Measurements from ENCODE around the gene RNPEPL1.
A peak's percentile ranks its signal among the peaks of the same experiment; 100 is the strongest.
"Not testable (repeated sequence)": the region's sequence is repeated elsewhere in the genome, so short reads cannot be mapped to it uniquely, and the experiment has no call there.

RNPEPL1 gene

DNA sequence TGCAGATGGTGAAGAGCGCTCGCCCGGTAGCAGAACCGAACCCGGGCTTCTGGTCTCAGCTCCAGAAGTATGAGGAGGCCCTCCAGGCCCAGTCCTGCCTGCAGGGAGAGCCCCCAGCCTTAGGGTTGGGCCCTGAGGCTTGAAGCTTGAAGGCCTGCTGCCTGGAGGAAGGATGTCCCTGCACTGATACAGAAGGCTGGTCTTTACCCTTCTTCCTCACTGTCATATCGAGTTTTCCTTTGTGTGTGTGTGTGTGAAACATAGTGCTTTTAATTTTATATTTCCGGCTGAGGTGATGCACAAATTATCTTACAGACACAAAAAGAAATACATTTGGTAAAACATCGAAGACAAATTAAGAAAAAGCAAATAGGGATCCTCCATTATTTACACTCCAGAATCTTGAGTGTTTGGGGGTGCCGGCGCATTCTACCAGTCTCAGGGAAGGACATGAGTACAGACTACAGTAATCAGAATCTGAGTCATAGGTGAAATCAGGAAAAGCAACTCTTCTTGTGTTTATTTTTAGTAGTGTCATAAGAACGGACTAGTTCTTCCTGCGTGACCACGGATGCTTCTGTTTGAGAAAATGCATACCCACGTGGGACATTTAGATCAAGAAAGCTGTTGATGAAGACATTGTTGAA lies 6.8 kb upstream of the RNPEPL1 start:
- Mint-ChIP-seq H3K36me3 (ENCODE audit: low read depth) (peaks cover 13% of the 10 kb centered on the region), H3K4me1 (peaks cover 42% of the 10 kb centered on the region), H3K4me3 (peak overlapping the region; percentile 82), H3K9me3 (no peaks in the 10 kb centered on the region), H3K27me3 (ENCODE audit: low read depth, poor library complexity) (peaks cover 8% of the 10 kb centered on the region), H3K27ac (no peak overlapping the region)
- no peak for DNase-seq
- TF ChIP-seq, protein P1, sequence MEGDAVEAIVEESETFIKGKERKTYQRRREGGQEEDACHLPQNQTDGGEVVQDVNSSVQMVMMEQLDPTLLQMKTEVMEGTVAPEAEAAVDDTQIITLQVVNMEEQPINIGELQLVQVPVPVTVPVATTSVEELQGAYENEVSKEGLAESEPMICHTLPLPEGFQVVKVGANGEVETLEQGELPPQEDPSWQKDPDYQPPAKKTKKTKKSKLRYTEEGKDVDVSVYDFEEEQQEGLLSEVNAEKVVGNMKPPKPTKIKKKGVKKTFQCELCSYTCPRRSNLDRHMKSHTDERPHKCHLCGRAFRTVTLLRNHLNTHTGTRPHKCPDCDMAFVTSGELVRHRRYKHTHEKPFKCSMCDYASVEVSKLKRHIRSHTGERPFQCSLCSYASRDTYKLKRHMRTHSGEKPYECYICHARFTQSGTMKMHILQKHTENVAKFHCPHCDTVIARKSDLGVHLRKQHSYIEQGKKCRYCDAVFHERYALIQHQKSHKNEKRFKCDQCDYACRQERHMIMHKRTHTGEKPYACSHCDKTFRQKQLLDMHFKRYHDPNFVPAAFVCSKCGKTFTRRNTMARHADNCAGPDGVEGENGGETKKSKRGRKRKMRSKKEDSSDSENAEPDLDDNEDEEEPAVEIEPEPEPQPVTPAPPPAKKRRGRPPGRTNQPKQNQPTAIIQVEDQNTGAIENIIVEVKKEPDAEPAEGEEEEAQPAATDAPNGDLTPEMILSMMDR (IDR thresholded peaks at IDR 0.05), result no peak

DNA sequence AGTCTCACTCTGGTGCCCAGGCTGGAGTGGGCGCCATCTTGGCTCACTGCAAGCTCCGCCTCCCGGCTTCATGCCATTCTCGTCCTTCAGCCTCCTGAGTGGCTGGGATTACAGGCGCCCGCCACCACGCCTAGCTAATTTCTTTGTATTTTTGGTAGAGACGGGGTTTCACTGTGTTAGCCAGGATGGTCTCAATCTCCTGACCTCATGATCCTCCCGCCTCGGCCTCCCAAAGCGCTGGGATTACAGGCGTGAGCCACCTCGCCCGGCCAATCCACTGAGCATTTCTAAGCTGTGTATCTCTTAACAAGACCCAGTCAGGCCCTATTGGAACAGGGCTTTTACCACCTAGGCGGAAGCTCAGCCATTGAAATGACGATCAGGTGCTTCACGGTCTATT lies 5.1 kb upstream of the RNPEPL1 start:
- H3K27ac Mint-ChIP-seq, H3K4me3 Mint-ChIP-seq, DNase-seq, H3K9me3 Mint-ChIP-seq: not testable (repeated sequence)
- H3K27me3 Mint-ChIP-seq (ENCODE audit: low read depth, poor library complexity), result peaks cover 22% of the 10 kb centered on the region
- H3K4me1 Mint-ChIP-seq, result peaks cover 46% of the 10 kb centered on the region
- peaks cover 12% of the 10 kb centered on the region for H3K36me3 Mint-ChIP-seq (ENCODE audit: low read depth)

DNA sequence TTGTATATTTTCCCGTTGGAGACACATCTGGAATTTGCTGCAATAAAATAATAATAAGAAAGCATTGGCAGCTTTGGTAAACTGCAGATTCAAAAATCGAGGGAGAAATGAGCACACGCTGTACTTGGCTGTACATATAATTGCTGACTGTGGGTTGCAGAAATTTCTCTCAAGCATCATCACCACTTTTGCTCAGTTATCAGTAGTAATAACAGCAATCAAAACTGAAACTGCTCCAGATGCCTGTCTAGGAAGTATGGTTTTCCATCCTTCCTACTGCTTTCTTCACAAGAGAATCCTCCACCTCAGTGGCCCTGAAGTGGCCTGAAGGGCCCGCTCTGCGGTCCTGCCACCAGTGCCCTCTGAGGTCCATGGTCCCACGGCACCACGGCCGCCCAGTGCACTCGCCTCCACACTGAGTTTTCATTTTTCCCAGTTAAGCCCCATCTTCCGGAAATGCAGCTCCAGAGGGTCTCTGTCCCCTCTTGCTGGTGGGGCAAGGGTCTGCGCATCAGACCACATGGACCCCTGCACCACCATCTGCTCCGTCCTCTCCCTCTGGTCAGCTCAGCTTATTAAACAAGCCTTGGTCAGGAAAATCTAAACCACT lies 4.2 kb upstream of the RNPEPL1 start:
- H3K27ac Mint-ChIP-seq, result no peak overlapping the region
- peaks cover 39% of the 10 kb centered on the region for H3K4me1 Mint-ChIP-seq
- no peak overlapping the region for H3K4me3 Mint-ChIP-seq
- no peak for DNase-seq
- H3K9me3 Mint-ChIP-seq, result no peaks in the 10 kb centered on the region
- TF ChIP-seq, protein P1 (IDR thresholded peaks at IDR 0.05), result no peak
- H3K27me3 Mint-ChIP-seq (ENCODE audit: low read depth, poor library complexity), result peaks cover 23% of the 10 kb centered on the region
- peaks cover 5% of the 10 kb centered on the region for H3K36me3 Mint-ChIP-seq (ENCODE audit: low read depth)

DNA sequence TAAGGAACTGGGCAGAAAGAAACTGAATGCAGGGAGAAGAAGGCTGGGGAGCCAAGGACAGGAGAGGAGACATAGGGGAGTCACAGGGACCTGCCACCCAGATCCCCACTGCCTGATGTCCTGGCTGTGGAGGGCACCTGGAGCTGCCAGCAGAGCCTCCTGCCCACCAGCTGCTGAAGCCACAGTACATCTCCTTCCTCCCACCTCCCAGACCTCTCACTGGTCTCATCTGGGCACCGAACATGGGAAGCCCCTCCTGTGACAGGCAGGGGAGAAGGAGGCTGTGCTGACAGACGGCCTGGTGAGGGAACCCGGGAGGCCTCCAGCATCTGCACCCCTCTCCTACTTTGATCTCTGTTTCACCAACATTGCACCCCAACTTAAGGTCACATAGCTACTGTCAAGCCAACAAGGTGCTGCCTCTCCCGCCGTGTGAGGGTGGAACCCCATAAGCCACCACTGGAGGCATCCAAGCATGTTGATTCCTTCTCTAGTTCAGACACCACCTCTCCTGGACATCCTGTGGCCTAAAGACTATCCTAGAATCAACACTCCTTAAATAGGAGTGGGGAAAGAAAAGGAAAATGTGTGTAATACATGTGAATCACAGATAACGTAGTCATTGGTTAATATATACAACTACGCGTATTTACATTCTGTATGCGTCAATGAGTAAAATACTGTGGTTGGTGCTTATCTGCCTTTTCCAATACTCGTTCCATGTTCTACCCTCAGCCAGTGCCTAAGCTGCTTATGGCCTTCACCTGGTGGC lies 3.5 kb upstream of the RNPEPL1 start:
- Mint-ChIP-seq H3K36me3 (ENCODE audit: low read depth) (peaks cover 5% of the 10 kb centered on the region), H3K9me3 (no peaks in the 10 kb centered on the region), H3K4me3 (no peak overlapping the region), H3K27ac (peak overlapping the region; percentile 59), H3K27me3 (ENCODE audit: low read depth, poor library complexity) (peaks cover 25% of the 10 kb centered on the region), H3K4me1 (peaks cover 37% of the 10 kb centered on the region)
- DNase-seq, result no peak
- TF ChIP-seq, protein P1 (IDR thresholded peaks at IDR 0.05), result no peak

DNA sequence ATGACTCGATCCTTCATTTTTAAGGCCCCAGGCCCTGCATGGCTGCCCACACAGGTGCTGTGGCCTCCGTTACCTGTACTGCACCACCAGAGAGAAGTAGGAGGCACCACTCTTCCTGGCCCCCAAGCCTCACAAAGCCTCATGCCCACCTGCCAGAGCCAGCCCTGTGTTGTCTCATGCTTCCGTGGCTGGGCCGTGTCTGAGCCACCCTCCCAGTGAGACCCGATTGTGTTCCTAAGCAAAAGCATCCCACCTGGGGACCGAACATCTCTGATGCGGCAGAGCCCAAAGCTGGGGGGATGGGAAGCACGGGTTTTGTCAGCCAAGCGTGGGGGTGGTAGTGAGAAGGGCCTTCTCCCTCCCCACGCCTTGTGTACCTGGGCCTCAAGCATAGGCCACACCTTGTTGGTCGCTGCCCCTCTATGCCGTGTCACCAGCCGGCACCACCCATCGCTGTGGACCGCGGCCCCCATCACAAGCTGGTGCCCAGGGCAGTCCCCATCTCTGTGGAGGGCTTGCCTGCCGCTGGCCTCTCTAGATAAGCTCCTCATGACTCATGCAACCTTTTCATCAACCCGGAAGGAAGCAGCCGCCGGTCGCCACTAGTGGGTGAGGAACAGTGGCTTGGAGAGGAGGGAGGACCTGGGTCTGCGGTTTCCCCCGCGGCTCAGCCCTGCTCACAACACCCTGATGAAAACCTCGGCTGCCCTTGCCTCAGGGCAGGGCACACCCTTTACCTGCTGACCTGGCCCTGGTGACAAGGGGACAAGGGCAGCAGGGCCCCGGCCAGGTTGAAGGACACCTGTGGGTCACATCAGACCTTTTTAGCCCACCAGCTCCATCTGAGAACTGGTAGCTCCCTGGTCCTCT lies 2.7 kb upstream of the RNPEPL1 start:
- Mint-ChIP-seq H3K27ac (no peak overlapping the region), H3K4me3 (no peak overlapping the region)

More for the DNA sequence above, 2.7 kb upstream of the RNPEPL1 start:
- Mint-ChIP-seq H3K27me3 (ENCODE audit: low read depth, poor library complexity) (peaks cover 28% of the 10 kb centered on the region), H3K9me3 (no peaks in the 10 kb centered on the region), H3K36me3 (ENCODE audit: low read depth) (peaks cover 5% of the 10 kb centered on the region), H3K4me1 (peaks cover 35% of the 10 kb centered on the region)
- peak; percentile 12 for DNase-seq
- TF ChIP-seq, protein P1 (IDR thresholded peaks at IDR 0.05), result no peak

All from nephron progenitor cell (in vitro differentiated cells).